ENCODE measurements around the gene BMPR1B. TPM values are rescaled to one million over a fixed set of nuclear protein-coding genes. Genes with fewer than 3 reads are reported as not detected.

The BMPR1B gene
- total RNA-seq, 2 experiments from 2014 or later = not detected

DNA sequence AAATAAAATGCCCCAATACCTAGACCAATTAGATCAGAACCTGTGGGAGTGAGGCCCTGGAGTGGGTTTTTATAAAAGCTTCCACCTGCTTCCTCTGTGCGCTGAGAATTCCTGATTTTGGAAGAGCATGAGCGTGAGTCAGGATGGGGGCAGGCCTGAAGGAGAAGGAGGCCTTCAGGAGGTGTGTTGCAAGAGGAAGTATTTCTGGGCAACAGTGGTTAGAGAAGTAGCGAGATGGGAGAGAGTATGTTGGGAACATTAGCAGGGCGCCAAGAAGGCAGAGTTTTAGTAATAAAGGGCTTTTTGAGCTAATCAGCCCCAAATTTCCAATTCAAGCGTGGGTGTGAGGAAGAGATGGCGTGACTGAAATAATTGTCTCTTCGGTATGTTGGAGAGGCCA lies 441.2 kb downstream of the BMPR1B start:
- Mint-ChIP-seq H3K27ac (no peak overlapping the region), H3K4me3 (no peak overlapping the region), H3K36me3 (no peaks in the 10 kb centered on the region), H3K9me3 (no peaks in the 10 kb centered on the region), H3K27me3 (no peaks in the 10 kb centered on the region), H3K4me1 (peaks cover 3% of the 10 kb centered on the region)
- no peak for DNase-seq

DNA sequence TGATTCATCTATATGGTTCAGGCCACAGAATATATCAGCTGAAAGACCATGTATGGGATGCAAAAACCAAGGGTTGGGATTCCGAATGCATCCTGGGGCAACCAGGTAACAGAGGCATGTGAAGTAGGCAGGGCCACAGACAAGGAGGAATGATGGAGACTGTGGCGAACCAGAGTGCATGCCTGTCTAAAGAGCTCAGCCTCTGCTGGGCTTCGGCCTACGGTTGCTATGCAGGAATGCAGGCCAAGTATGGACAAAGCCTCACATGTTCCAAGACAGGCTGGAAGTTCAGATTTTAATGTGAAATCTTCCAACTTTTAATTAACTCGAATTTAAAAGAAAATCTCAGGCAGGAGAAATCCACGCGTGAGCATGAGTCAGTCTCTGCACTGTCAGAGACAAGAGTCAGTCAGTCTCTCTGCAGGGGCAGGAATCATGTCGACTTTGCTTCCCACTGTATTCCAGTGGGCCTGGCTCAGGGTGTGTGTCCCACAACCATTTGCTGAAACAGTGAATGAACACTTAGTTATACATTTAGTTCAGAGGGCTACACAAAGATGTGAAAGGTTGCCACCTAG lies 446.6 kb downstream of the BMPR1B start:
- Mint-ChIP-seq H3K27ac (no peak overlapping the region), H3K4me3 (no peak overlapping the region), H3K36me3 (no peaks in the 10 kb centered on the region), H3K4me1 (no peaks in the 10 kb centered on the region), H3K27me3 (no peaks in the 10 kb centered on the region), H3K9me3 (no peaks in the 10 kb centered on the region)
- DNase-seq = no peak

DNA sequence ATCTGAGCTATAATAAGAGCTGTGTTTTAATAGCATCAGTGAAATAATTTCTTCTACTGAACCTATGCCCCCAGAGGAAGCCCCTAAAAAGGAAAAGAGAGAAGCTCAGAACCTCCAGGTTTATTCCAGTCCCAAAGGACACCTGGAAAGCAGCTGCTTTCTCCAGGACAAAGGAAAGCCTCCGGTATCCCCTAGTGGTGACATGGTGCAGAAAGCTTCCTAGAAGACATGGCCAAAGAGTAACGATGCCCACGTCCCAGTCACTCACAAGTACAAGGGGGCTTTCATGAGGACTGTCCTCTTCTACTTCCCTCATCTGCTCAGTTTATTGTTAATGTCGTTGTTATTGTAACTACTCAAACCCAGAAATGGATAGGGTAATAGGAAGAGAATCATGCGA lies 447.1 kb downstream of the BMPR1B start:
- Mint-ChIP-seq H3K27ac (no peak overlapping the region), H3K4me3 (no peak overlapping the region), H3K9me3 (no peaks in the 10 kb centered on the region), H3K4me1 (no peaks in the 10 kb centered on the region), H3K36me3 (no peaks in the 10 kb centered on the region), H3K27me3 (no peaks in the 10 kb centered on the region)
- no peak for DNase-seq
